Measurements from ENCODE around the gene DHX9.

Gene DHX9

DNA sequence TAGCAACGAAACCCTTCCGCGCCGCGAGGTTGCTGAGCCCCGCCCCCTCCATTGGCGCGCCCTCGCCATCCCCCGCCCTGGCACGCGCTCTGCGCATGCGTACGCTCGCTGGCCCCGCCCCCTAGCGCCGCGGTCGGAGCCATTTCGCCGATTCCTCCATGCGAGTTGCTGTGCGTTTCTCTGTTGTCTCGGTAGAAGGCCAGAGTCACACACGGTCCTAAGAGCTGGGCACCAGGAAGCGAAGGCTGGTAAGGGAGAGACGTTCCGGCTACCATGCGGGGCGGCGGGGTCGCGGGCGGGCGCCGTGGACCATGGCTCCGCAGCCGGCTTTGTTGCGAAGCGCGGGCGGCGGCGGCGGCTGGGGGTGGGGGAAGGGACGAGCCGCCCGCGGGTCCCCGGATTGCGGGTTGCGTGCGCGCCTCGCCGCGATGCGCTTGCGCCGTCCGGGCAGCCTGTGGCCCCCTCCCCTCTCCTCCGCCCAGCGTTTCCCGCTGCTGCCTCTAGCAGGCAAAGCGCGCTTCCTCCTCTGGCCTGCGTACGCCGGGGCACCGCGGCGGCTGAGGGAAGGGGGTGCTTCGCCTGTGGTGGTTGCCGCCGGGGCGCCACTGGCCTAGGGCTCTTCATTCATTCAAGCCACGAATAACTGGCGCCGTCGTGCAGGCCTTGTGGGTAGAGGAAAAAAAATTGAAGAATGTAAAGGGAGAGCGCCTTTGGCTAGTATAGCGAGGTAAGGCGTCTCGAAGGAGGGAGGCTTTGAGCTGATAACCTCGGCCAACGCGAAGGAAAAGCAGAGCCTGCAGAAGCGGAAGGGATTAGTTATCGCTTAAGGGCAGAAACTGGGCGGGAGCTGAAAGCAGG, at the start of gene DHX9:
Gene DHX9, plus strand, starts transcription at position 139 of the 858 bp plus-strand sequence. CDS start 3,220 bp downstream, outside the sequence.
- DNase-seq = peak; percentile 94

DNA sequence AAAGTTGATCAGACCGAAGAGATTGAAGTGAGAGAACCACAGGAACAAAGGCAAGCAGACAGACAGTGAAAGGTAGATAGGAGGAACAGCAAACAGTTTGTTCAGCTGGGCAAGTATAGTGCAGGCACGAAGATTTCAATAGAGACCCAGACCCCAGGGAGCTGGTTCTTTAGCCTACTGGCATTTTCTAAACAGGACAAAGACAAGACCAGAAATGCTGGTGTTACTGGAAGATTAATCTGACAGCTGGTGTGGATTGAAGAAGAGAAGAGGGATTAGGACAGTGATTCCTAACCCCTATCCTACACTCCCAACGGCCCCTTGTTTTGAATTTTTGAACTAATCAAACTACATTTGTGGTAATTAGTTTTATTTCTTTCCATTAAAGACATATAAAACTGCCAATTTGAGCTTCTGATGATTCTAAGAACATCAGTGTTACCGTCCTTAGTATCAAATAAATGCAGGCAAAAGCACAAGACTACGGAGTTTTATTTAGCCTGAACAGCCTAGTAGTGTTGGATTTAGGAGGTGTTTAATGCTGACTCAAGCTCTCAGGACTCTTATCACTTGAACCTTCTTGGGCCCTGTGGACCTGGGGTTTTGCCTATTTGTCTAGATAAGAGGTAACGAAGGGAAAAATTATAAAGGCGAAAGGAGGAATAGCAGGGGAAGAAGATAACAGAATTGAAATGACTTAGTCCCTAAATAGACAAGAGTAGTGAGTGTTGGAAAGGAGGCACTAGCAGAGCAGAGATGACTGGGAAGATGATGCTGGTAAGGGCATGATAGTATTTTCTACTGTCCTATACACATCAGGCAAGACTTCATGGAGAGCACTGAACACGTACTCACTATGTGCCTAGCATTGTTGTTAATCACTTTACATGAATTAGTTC, 47.6 kb upstream of the DHX9 start:
- DNase-seq = no peak

DNA sequence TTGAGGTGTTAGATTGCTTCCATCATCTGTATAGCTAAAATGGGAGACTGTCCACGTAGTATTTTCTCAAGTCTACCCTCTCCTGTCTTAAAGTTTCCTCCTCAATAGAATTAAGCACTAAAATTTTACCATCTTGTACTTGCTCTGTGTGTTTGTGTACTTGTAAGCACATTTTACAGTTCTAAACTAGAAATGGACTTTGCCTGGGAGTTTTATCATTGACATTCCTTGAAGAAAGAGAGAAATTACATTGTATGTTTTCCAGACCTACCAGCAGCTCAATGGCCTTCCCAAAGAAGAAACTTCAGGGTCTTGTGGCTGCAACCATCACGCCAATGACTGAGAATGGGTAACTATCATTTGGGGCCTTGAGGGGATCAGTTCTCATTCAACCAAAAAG, 45.1 kb upstream of the DHX9 start:
- no peak for DNase-seq

DNA sequence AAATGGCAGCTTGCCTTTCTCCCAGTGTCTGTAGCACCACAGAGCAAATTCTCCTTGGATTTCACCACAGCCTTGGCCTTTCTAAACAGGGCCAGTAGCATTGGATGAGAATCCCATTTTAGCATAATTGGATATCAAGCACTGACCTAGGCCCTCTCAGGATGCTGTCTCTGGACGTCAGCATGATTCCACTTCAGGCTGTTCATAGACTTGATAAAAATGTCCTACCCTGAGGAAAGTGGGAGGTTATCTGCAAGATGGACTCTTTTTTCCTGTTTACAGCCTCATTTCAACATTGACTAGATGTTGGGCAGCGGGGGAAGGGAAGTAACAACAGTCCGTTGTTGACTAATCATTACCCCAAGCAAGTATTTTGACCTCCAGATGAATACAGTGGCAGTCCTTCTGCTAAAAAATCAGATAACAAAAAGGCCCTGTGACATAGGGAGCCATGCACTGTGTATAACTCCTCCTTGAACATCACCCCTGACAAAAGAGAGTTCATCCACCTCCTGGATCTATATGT, 44.4 kb upstream of the DHX9 start:
- no peak for DNase-seq

DNA sequence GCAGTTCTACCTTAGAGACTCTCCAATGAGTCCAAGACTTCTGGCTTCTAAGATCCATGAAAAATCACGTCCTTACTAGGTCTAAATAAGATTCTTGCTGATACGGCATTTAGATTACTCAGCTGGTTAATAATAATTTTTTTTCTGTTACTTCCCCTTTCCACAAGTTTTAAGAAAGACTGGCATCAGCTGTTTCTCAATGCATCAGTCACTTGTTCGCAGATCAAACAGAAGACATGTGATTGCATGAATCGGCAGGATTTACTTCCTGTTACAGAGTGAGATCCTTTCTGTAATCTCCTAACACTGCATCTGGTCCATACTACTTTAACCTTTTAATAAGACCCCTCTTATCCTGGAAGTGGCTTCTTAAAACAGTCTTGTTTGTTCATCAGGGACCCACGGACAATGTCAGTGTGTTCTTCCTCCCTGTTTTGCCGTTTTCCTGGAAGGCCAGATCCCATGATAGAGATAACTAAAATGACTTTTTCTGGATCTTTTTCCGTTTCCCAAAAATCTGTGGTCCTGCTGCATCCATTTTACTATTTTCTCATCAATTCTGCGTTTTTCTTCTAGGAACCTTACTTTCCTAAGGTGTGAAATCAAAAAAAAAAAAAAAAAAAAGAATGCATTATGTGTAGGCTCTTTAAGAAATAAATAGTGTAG, 43.5 kb upstream of the DHX9 start:
- DNase-seq = no peak

DNA sequence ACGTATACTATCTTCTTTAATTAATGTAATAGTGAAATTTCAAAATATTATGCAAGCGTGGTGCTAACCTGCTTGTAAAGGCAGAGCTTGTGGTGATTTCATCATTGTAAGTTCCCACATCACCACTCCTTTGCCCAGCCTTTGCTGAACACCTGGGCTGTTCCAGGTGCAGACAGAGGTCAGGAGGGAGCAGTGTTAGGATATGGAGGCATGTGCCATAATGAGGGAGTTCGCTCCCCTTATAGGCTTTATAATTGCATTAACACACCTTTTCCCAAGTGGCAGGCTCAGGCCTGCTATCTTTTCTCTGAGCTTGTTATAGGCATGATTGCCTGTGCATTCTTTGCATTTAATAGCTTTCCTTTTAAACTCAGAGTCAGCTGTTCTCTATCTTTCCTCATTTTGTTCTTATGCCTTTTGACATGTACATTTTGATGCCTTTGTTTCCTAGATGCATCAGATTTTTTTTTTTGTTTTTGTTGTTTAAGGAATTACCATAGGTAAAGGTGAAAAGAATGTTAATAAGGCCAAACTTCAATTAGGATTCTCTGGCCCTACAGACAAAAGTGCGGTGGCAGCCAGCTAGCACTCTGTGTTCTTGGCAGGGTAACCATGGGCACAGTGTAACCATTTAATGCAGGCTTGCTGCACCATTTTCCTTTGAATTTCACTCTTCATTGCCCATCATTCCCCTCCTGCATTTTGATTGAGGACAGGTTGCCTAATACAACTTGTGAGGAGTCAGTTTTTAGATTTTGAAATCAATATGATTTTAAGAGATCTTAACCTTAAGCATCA, 36.9 kb upstream of the DHX9 start:
- no peak for DNase-seq

DNA sequence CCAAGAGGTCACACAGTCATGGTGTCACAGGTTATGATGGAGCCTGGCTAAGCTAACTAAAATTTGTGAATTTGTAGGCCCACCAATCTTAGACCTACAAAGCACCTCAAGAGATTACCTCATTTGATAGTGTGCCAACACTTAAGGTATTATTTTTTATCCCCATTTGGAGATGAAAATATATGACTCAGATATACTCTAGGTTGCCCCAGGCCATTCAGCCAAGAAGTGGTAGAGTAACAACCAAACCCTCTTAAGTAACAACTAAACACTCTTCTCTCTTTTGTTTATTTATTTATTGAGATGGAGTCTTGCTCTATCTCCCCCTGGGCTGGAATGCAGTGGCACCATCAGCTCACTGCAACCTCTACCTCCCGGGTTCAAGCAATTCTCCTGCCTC, 35.3 kb upstream of the DHX9 start:
- DNase-seq = no peak

DNA sequence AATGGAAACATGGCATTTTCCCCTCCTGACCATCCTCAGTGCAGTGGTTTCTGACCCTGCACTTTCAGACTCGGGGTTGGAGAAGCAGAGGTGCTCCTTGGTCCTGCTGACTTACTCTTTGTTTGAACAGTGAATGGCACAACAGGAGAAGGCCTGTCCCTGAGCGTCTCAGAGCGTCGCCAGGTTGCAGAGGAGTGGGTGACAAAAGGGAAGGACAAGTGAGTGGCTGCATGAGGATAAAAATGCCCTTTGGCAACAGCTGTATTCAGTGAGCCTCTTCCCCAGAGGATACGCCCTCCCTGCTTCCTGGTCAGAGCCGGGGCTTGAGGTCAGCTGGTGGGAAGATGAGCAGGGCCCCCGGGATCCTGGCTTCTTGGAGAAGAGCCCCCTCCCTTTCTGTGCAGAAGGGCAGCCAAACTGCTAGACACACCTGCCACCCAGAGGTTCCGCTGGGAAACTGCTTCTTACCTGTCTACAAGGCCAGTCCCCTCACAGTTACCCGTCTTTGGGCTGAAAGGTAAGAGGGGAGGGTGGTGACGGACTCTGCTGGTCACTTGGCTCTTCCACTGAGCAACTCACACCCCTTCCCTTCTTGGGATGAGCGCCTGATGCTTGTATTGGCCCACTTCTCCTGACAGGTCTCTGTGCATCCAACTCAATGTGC, 33.0 kb upstream of the DHX9 start:
- no peak for DNase-seq

DNA sequence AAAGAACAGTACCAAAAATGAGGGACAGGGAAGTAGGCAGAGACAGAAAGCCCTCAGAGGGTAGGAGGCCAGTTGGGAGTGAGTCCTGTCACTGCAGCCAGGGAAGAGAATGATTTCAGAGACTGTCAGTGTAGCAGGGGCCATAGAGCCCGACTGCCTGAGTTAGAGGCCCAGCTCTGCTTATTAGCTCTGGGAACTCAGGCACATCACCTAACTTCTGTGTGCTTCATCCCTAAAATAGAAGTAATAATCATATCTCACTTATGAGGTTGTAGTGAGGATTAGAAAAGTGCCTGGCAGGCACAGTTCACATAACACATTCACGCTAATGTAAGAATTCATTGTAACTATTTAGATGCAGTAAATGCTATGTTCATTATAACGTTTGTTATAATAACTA, 31.2 kb upstream of the DHX9 start:
- no peak for DNase-seq

DNA sequence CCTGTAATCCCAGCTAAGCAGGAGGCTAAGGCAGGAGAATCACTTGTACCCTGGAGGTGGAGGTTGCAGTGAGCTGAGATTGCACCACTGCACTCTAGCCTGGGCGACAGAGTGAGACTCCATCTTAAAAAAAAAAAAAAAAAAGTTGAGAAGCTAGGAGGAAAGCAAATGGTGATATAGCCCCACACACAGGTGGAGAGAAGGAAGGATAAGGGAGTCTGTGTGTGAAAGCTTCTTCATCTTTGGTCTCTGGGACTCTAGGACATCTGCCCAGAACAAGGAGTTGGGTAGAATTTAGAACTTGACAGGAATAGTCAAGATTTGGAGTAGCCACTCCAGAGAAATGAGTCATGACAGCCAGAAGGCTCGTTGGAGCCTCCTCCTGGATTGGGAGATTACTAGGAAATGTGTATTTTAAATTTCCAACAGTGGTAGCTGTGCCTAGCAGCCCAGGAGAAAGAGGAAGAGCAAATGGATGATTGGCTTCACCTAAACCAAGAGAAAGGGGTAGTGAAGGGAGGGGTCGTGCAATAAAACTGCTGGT, 29.7 kb upstream of the DHX9 start:
- DNase-seq = no peak

DNA sequence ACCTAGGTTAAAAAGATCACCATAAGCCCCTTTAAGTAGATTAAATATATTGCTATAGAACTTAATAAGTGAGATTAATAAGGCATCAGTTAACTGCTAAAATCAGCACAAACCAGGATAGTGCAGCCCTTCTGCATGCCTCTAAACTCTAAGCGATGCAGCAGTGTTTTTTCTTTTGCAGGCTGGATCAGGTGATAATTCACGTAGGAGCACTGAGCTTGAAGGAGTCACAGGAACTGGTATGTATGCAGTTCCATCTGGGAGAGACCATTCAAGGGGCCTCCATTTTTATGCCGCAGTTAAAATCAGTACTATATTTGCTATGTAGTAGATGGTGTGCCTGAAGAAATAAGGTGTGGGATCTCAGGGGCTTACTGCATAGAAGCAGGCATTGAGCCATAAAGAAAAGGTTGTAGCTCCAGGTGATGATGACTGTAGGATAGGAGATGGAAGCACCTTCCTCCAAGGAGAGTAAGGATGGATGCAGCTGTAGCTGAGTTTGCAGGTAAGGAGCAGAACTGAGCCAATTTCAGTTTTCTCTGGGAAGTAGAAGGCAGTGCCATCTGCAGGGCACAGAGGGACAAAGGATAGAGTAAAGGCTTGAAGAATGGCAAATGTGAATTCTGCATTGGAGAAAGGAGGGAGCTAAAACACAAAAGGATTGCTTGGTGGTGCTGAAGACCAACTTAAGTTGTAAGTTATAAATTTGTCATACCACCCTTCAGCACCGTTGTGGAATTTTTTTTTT, 27.0 kb upstream of the DHX9 start:
- DNase-seq = no peak

DNA sequence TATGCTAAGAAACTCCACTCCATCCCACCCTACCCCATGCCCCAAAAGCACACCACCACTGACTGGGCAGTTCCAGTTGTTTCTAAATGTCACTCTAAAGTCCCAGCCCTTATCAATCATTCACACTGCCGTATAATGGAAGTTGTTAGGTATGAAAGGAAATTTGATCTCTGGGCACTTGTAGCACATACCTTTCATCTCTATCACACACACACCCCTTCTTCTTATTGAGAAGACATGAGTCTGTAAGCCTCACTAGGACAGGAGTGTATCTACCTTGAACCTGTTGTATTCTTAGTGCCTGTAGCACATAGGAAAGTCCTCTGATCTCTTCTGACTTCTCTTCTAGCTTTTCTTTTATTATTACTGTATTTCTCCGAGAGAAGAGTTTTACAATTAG, 22.3 kb upstream of the DHX9 start:
- no peak for DNase-seq

DNA sequence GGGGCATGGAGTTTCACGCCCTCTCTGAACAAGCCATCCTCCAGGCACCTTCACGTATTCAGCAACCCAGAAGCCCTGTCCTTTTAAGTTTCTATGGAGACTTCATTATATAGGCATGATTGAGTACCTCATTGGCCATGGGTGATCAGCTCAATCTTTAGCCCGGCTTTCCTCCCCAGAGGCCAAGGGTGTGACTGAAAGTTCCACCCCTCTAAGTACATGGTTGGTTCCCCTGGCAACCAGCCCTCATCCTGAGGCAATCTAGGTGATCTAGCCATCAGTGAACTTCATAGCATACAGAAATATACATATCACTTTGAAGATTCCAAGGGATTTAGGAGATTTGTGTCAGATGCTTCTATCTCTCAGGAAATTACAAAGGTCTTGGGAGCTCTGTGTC, 21.3 kb upstream of the DHX9 start:
- no peak for DNase-seq

DNA sequence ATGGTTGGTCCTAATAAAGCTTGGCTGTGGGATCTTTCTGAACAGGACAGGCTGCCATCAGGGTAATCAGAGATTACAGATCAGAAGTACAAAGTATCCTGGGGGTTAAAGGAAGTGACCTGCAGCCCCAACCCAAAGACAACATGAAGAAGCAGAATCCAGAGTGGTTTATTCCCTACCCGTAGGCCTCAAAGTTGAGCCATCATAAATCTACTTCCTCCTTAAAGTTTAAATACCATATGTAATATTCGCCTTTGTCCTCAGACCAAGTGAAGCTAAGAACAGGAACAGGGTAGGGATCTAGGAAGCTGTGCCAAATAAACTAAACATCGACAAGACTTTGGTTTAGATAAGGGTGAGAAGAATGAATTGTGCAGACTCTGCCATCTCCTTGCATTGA, 15.9 kb upstream of the DHX9 start:
- DNase-seq = no peak

DNA sequence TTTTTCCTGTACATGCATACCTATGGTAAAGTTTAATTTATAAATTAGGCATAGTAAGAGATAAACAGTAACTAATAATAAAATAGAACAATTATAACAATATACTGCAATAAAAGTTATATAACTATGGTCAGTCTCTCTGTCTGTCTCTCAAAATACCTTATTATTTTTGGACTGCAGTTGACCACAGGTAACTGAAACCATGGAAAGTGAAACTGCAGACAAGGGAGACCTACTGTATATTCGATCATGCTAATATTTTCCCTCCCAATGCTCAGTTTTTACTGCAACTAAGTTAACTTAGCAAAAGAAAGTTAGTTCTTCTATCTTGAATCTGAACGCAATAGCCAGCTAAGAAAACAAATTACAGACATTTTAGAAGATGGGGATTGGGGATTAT, 12.3 kb upstream of the DHX9 start:
- no peak for DNase-seq

DNA sequence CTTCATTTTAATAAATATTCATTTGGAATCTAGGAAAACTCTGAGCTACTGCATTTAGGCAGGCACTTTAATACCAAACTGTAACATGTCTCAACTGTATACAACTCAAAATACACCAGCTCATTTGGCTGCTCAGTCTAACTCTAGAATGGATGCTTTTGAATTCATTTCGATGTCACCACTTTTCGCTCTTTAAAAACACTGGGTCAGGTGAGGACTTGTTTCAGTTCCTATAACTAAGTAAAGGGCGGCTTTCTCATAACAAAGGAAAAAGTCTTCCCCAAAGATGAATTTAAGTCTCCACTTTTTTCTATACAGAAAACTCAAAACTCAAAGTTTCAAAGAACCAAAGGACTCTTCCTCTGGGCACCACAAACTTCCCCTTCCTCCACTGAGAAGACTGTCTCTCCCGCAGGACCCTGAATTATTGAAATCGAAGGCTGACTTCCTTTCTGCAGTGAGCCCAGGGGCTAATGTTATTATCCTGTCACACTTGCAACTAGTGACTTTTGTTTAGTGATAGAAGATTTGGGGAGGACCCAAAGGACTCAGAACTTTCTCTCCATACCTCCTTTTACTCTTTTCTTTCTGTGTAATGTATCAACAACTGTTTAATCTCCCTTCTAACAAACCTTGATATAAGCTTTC, 9.7 kb upstream of the DHX9 start:
- DNase-seq = no peak

DNA sequence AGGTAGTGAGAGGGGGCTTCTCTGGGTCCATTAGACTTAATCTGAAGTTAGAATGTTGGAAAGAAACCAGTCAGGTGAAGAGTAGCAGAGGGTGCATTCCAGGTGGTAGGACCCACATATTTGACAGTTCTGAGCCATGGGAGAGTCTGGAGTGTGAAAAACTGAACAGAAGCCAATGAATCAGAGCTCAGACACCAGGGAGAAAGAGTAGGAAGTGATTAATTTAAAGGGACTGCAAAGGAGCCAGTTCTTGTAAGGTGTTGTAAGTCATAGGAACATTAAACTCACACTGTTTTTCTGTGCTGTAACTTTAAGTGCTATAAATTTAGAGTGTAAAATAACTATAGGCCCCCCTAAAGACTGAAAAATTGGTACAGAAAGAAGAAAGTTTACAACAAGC, 5.9 kb upstream of the DHX9 start:
- DNase-seq = no peak

DNA sequence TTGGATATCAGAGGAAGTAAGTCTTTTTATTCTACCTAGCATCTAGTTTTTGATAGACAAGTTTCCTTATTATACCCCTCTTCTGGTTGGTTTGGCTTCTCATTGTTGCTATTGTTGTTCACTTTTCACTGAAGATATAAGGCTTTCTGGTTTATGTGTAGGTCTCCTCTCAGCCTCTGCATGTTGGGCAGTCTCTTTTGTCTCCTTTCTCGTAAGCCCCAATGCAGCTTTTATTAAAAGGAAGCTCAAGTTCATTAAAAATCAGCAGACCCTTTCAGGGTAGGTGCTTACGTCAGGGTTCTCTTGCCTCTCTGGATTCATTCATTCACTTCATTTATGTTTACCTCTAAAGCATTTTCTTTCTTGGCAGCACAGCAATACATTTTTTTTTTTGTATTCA, 4.8 kb upstream of the DHX9 start:
- DNase-seq = no peak

DNA sequence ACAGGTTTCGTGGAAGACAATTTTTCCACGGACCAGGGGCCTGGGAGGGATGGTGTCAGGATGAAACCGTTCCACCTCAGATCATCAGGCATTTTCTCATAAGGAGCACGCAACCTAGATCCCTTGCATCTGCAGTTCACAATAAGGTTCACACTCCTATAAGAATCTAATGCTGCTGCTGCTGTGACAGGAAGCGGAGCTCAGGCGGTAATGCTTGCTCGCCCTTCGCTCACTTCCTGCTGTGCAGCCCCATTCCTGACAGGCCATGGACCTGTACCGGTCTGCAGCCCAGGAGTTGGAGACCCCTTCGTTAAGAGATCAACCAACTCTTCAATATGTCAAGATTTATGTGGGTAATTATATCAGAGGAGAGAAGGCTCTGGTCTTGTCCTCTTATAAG, 3.3 kb upstream of the DHX9 start:
- no peak for DNase-seq

DNA sequence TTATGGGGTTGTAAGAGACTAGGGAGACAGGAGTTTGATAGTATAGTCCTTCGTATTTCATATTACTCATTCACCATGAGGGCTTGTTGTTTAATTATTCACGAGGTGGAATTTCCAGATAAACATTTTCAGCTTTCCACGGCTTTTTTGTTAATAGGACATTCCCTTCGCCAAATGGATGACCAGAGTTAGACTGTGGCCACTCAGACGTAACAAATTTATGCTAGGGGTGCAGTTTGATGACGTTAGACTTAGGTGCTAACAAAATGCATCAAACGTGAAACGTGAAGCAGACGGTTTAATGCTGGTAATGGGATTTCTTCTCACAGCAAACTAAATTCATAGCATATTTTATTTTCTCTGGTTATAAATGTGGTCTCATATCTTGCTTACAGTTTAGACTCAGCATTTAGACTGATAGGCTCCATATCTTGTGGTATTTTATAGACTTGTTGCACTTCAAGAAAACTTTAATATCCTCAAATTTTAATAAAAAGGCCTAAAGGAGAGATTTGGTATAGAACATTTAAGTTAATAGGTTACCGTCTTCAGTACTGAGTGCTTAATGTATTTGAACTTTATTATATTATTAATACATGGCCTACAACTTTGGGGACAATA, 2.3 kb downstream of the DHX9 start:
- no peak for DNase-seq
